ENCODE measurements around the gene ALKBH6.
A peak's percentile ranks its signal among the peaks of the same experiment; 100 is the strongest.
"Not testable (repeated sequence)": the region's sequence is repeated elsewhere in the genome, so short reads cannot be mapped to it uniquely, and the experiment has no call there.

Gene ALKBH6

GRCh38 chr19:35993923-35994598 is 20.0 kb downstream of the ALKBH6 start:
- no peak for DNase-seq (ENCODE audit: low read depth in 4 of 4, low spot score in 1 of 4)

GRCh38 chr19:35992907-35993765 is 20.9 kb downstream of the ALKBH6 start:
- DNase-seq (ENCODE audit: low read depth in 4 of 4, low spot score in 1 of 4) = no peak

- DNase-seq (ENCODE audit: low read depth in 4 of 4, low spot score in 1 of 4) = no peak
Measured at GRCh38 chr19:35991731-35992450, 22.1 kb downstream of the ALKBH6 start.

GRCh38 chr19:35990771-35991730 is 23.0 kb downstream of the ALKBH6 start:
- no peak for DNase-seq (ENCODE audit: low read depth in 4 of 4, low spot score in 1 of 4)

- DNase-seq (ENCODE audit: low read depth in 4 of 4, low spot score in 1 of 4) = no peak
Measured at GRCh38 chr19:35990156-35990555, 23.9 kb downstream of the ALKBH6 start.

- no peak for DNase-seq (ENCODE audit: low read depth in 4 of 4, low spot score in 1 of 4)
Measured at GRCh38 chr19:35988824-35989223, 25.2 kb downstream of the ALKBH6 start.

GRCh38 chr19:35987571-35987896 is 26.5 kb downstream of the ALKBH6 start:
- DNase-seq (ENCODE audit: low read depth in 4 of 4, low spot score in 1 of 4) = no peak

GRCh38 chr19:35986664-35987570 is 27.1 kb downstream of the ALKBH6 start:
- peak in 2 of 4 experiments; percentile 11 to 31 for DNase-seq (ENCODE audit: low read depth in 4 of 4, low spot score in 1 of 4)

GRCh38 chr19:35986111-35986510 is 27.9 kb downstream of the ALKBH6 start:
- DNase-seq (ENCODE audit: low read depth in 4 of 4, low spot score in 1 of 4) = no peak

- DNase-seq (ENCODE audit: low read depth in 4 of 4, low spot score in 1 of 4) = no peak
Measured at GRCh38 chr19:35983177-35983576, 30.8 kb downstream of the ALKBH6 start.

- DNase-seq (ENCODE audit: low read depth in 4 of 4, low spot score in 1 of 4) = not testable (repeated sequence)
Measured at GRCh38 chr19:35980997-35981396, 33.0 kb downstream of the ALKBH6 start.

- no peak for DNase-seq (ENCODE audit: low read depth in 4 of 4, low spot score in 1 of 4)
Measured at GRCh38 chr19:35978832-35979365, 35.1 kb downstream of the ALKBH6 start.

- no peak for DNase-seq (ENCODE audit: low read depth in 4 of 4, low spot score in 1 of 4)
Measured at GRCh38 chr19:35978271-35978670, 35.7 kb downstream of the ALKBH6 start.

GRCh38 chr19:35977446-35978222 is 36.4 kb downstream of the ALKBH6 start:
- no peak for DNase-seq (ENCODE audit: low read depth in 4 of 4, low spot score in 1 of 4)

- no peak for DNase-seq (ENCODE audit: low read depth in 4 of 4, low spot score in 1 of 4)
Measured at GRCh38 chr19:35975608-35976214, 38.3 kb downstream of the ALKBH6 start.

- DNase-seq (ENCODE audit: low read depth in 4 of 4, low spot score in 1 of 4) = no peak
Measured at GRCh38 chr19:35973487-35973886, 40.5 kb downstream of the ALKBH6 start.

GRCh38 chr19:35966771-35967170 is 47.2 kb downstream of the ALKBH6 start:
- DNase-seq (ENCODE audit: low read depth in 4 of 4, low spot score in 1 of 4) = no peak

- no peak for DNase-seq (ENCODE audit: low read depth in 4 of 4, low spot score in 1 of 4)
Measured at GRCh38 chr19:35963514-35963913, 50.5 kb downstream of the ALKBH6 start.

Data from stimulated activated CD4-positive, alpha-beta T cell treated with anti-CD3 and anti-CD28 coated beads, Interleukin-1b, Interleukin-23, amount 100 ng/mL, for 24 hours (primary cell).